ENCODE measurements around the gene RBX1.

DNA sequence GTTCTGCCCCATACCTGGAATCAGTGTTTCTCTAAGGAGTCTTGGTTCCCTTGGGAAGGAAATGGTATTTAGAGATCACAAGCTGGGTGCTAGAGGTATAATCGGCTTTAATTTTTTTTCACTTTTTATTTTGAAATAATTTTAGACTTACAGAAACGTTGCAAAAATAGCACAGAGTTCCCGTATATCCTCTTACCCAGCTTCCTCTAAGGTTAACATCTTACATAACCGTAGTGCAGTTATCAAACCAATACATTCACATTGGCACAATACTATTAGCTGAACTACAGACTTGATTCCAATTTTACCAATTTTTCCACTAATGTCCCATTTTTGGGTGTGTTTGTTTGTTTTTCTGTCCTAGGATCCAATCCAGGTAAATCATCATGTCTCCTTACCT lies 63.8 kb downstream of the RBX1 start:
- TF ChIP-seq CTCF (IDR thresholded peaks at IDR 0.05; ENCODE audit: poor library complexity, severe bottlenecking) (no peak), POLR2AphosphoS5 (IDR thresholded peaks at IDR 0.05) (no peak), TAF1 (IDR thresholded peaks at IDR 0.05; ENCODE audit: low read depth) (no peak), EP300 (conservative IDR thresholded peaks at IDR 0.05; ENCODE audit: poor library complexity, severe bottlenecking) (no peak), EZH2 (IDR thresholded peaks at IDR 0.05; ENCODE audit: borderline replicate concordance, insufficient read depth, low read length, poor library complexity, severe bottlenecking) (no peak)
